Stimulated activated CD4-positive, alpha-beta T cell treated with anti-CD3 and anti-CD28 coated beads, Interleukin-4, amount 100 ng/mL, for 48 hours (primary cell): ENCODE data around the gene HDAC4.

Experiments used
- DNase-seq, 2 donors: peaks; one replicate each; pipeline ENCODE4 v3.0.0-alpha.2; 2020; ENCODE audit warnings: low read depth in 2 of 2

The HDAC4 gene

GRCh38 chr2:239012936-239013677 is 387.7 kb downstream of the HDAC4 start:
- DNase-seq, result no peak

GRCh38 chr2:239012228-239012627 is 388.6 kb downstream of the HDAC4 start:
- DNase-seq, result no peak

- no peak for DNase-seq
Measured at GRCh38 chr2:239009589-239009961, 391.2 kb downstream of the HDAC4 start.

GRCh38 chr2:239008677-239009588 is 391.9 kb downstream of the HDAC4 start:
- DNase-seq, result no peak

GRCh38 chr2:239008004-239008403 is 392.8 kb downstream of the HDAC4 start:
- no peak for DNase-seq

- no peak for DNase-seq
Measured at GRCh38 chr2:239006622-239007285, 394.1 kb downstream of the HDAC4 start.

GRCh38 chr2:239005586-239005985 is 395.2 kb downstream of the HDAC4 start:
- DNase-seq, result no peak

GRCh38 chr2:239004274-239005015 is 396.4 kb downstream of the HDAC4 start:
- no peak for DNase-seq

- DNase-seq, result no peak
Measured at GRCh38 chr2:239003624-239004273, 397.1 kb downstream of the HDAC4 start.

GRCh38 chr2:239002954-239003623 is 397.7 kb downstream of the HDAC4 start:
- DNase-seq, result no peak

GRCh38 chr2:239002591-239002953 is 398.2 kb downstream of the HDAC4 start:
- DNase-seq, result no peak

GRCh38 chr2:239001794-239002193 is 399.0 kb downstream of the HDAC4 start:
- no peak for DNase-seq

GRCh38 chr2:239000500-239001073 is 400.2 kb downstream of the HDAC4 start:
- no peak for DNase-seq

GRCh38 chr2:239000089-239000488 is 400.7 kb downstream of the HDAC4 start:
- DNase-seq, result no peak

- no peak for DNase-seq
Measured at GRCh38 chr2:238999291-238999741, 401.5 kb downstream of the HDAC4 start.

- DNase-seq, result no peak
Measured at GRCh38 chr2:238998801-238999200, 402.0 kb downstream of the HDAC4 start.
